ENCODE results near the gene ZNF618. TPM values are rescaled to one million over a fixed set of nuclear protein-coding genes. Genes with fewer than 3 reads are reported as not detected.

ZNF618 gene
- total RNA-seq, 1 experiment from 2014 or later = 1.2 TPM

DNA sequence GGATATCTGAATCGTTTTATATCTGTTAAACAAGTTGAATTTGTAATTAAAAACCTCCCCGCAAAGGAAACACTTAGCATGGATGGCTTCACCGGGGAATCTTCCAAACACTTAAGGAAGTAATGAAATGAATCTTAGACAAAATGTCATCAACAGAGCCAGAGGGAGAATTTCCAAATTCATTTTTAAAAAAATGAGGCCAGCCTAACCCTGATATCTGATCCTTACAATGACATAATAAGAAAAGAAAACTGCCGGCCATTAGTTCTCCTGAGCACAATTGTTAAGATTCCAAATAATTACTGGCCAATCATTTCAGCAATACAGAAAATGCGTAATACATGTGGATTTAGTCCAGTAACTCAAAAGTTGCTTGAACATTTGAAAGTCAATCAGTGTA is 229.1 kb downstream of the ZNF618 start:
- peaks cover 17% of the 10 kb centered on the region for H3K9me3 Mint-ChIP-seq (ENCODE audit: unreplicated experiment)
- no peak overlapping the region for H3K4me3 Mint-ChIP-seq (ENCODE audit: unreplicated experiment)
- intact Hi-C loops (cut with micrococcal nuclease; ENCODE audit: unreplicated experiment) = no loop called here
- H3K4me1 Mint-ChIP-seq (ENCODE audit: low read depth, unreplicated experiment) = peaks cover 6% of the 10 kb centered on the region
- no peak overlapping the region for H3K4me3 ChIP-seq (ENCODE audit: low read depth, low read length)
- H3K27me3 Mint-ChIP-seq (ENCODE audit: insufficient read depth, unreplicated experiment) = peaks cover 2% of the 10 kb centered on the region
- H3K4me1 ChIP-seq = peaks cover 5% of the 10 kb centered on the region; the same call in 1 of the 2 replicates
- H3K36me3 Mint-ChIP-seq (ENCODE audit: insufficient read depth, unreplicated experiment) = no peaks in the 10 kb centered on the region
- POLR2A ChIA-PET = no interaction called here
- TF ChIP-seq, protein P1, sequence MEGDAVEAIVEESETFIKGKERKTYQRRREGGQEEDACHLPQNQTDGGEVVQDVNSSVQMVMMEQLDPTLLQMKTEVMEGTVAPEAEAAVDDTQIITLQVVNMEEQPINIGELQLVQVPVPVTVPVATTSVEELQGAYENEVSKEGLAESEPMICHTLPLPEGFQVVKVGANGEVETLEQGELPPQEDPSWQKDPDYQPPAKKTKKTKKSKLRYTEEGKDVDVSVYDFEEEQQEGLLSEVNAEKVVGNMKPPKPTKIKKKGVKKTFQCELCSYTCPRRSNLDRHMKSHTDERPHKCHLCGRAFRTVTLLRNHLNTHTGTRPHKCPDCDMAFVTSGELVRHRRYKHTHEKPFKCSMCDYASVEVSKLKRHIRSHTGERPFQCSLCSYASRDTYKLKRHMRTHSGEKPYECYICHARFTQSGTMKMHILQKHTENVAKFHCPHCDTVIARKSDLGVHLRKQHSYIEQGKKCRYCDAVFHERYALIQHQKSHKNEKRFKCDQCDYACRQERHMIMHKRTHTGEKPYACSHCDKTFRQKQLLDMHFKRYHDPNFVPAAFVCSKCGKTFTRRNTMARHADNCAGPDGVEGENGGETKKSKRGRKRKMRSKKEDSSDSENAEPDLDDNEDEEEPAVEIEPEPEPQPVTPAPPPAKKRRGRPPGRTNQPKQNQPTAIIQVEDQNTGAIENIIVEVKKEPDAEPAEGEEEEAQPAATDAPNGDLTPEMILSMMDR (IDR thresholded peaks at IDR 0.05; ENCODE audit: insufficient read depth in 1 of 2, low read depth in 1 of 2, low read length in 1 of 2, severe bottlenecking in 1 of 2, unreplicated experiment in 1 of 2) = no peak
- no TSS peak for BruUV-seq (replicated peaks)
- H3K27me3 ChIP-seq (replicated peaks; ENCODE audit: control insufficient read depth, insufficient read depth, low read length) = no peaks in the 10 kb centered on the region
- no peak overlapping the region for H3K27ac Mint-ChIP-seq (ENCODE audit: unreplicated experiment)
- CTCF ChIA-PET = interaction anchor here (0.7 kb wide), 1 partner anchor 116 kb away, joined by 6 read pairs; no protein-coding TSS in a partner anchor
- DNase-seq = no peak
- no peaks in the 10 kb centered on the region for H3K36me3 ChIP-seq (ENCODE audit: control insufficient read depth, insufficient read depth, low read length)
- peaks cover 14% of the 10 kb centered on the region for H3K9me3 ChIP-seq

Other genes with a start within 250 kb of the ZNF618 start
- 2.2 and 2.6 TPM in 2 replicates for gene AMBP, start 202.0 kb downstream of the ZNF618 start, total RNA-seq (2022)
- gene KIF12, start 223.0 kb downstream of the ZNF618 start, total RNA-seq (2022) = 54.6 and 55.0 TPM in 2 replicates